CD4-positive, alpha-beta T cell (primary cell): ENCODE results near the gene SMTNL1. TPM values are rescaled to one million over a fixed set of nuclear protein-coding genes. Genes with fewer than 3 reads are reported as not detected.
A peak's percentile ranks its signal among the peaks of the same experiment; 100 is the strongest.

Experiments used
- ATAC-seq: fragments of 200-7000 bp; cut with Tn5 transposase; one replicate; pipeline ENCODE4 v1.10.0; 2022; ENCODE audit warnings: mild to moderate bottlenecking; ENCODE audit not compliant: poor library complexity
- CTCF ChIA-PET: fragments of 350-600 bp; sonication (Branson Sonifier 250); formaldehyde crosslinking; loops from one replicate; lab custom pipeline; 2021; ENCODE audit warnings: antibody characterized with exemption, inconsistent platforms; lab: Charles Lee
- POLR2A ChIA-PET: fragments of 350-600 bp; sonication (Branson Sonifier 250); formaldehyde crosslinking; loops from one replicate; lab custom pipeline; 2021; ENCODE audit warnings: antibody characterized with exemption, inconsistent platforms; lab: Charles Lee
- DNase-seq, 14 experiments: peaks; one replicate each; pipeline ENCODE4 v3.0.0-alpha.2; 2013 to 2020; ENCODE audit warnings: mixed read lengths in 2 of 14
- H3K27ac ChIP-seq, 2 donors: one replicate each; pipeline versions ENCODE4 v1.5.1 to v1.7.0; 2013; ENCODE audit warnings: low read length in 2 of 2, low read depth in 1 of 2, mild to moderate bottlenecking in 1 of 2
- H3K27me3 ChIP-seq, 2 experiments: 1 replicate in 1 of 2; 2 replicates in 1 of 2; pipeline versions ENCODE4 v1.6.1 to v1.7.0; 2013; ENCODE audit warnings: low read length in 2 of 2, control low read depth in 1 of 2, mild to moderate bottlenecking in 1 of 2, moderate library complexity in 1 of 2; ENCODE audit not compliant: insufficient read depth in 2 of 2, control insufficient read depth in 1 of 2
- H3K36me3 ChIP-seq: one replicate; pipeline ENCODE4 v1.6.1; 2013; ENCODE audit warnings: low read length, control low read depth; ENCODE audit not compliant: insufficient read depth
- H3K4me1 ChIP-seq: one replicate; pipeline ENCODE4 v1.6.1; 2013; ENCODE audit warnings: low read length, control low read depth; ENCODE audit not compliant: insufficient read depth
- H3K4me3 ChIP-seq: one replicate; pipeline ENCODE4 v1.5.1; 2013; ENCODE audit warnings: mild to moderate bottlenecking, low read length, moderate library complexity
- H3K9me3 ChIP-seq, 2 experiments: 1 replicate in 1 of 2; 2 replicates in 1 of 2; pipeline versions ENCODE4 v1.6.1 to v1.7.0; 2013; ENCODE audit warnings: low read length in 2 of 2, mild to moderate bottlenecking in 2 of 2, control low read depth in 1 of 2, moderate library complexity in 1 of 2; ENCODE audit not compliant: control insufficient read depth in 1 of 2, insufficient read depth in 1 of 2
- H3K27ac Mint-ChIP-seq: one replicate; pipeline ENCODE4 v1.8.0; 2020; ENCODE audit warnings: mixed read lengths
- H3K27me3 Mint-ChIP-seq: one replicate; pipeline ENCODE4 v1.8.0; 2021; ENCODE audit warnings: mixed read lengths
- H3K36me3 Mint-ChIP-seq: one replicate; pipeline ENCODE4 v1.8.0; 2021; ENCODE audit warnings: low read depth, mixed read lengths
- H3K4me1 Mint-ChIP-seq: one replicate; pipeline ENCODE4 v1.8.0; 2021; ENCODE audit warnings: low read depth, mixed read lengths
- H3K4me3 Mint-ChIP-seq: one replicate; pipeline ENCODE4 v1.8.0; 2020; ENCODE audit warnings: mild to moderate bottlenecking, mixed read lengths
- H3K9me3 Mint-ChIP-seq: one replicate; pipeline ENCODE4 v1.8.0; 2020; ENCODE audit warnings: mixed read lengths
- CTCF ChIP-seq: fragments of 200-600 bp; IDR thresholded peaks from one replicate; pipeline ENCODE4 v1.8.0; 2022; ENCODE audit warnings: antibody characterized with exemption, mild to moderate bottlenecking
- intact Hi-C, 2 experiments: fragments of 100-400 bp; cut with DNase I in 1 of 2; cut with micrococcal nuclease in 1 of 2; formaldehyde crosslinking; loops; one replicate each; pipeline versions ENCODE4 v1.15.1 to v1.9.0; 2023 to 2025; cut with DNase I, micrococcal nuclease
- total RNA-seq, 174 experiments: library from RNA in 2 of 174; stranded (reverse) in 2 of 174; gene quantifications; one replicate each; pipeline ENCODE4 v1.2.3 and lab custom pipeline; 2021 to 2026

SMTNL1 gene
- total RNA-seq, 2 experiments from 2014 or later: not detected

GRCh38 chr11:57549983-57550382 is 12.6 kb downstream of the SMTNL1 start:
- ChIA-PET CTCF (no interaction called here), POLR2A (no interaction called here)
- Histone ChIP-seq H3K9me3 (no peaks in the 10 kb centered on the region), H3K4me3 (no peak overlapping the region), H3K36me3 (peaks cover 71% of the 10 kb centered on the region), H3K4me1 (no peaks in the 10 kb centered on the region), H3K27ac (no peak overlapping the region), H3K27me3 (no peaks in the 10 kb centered on the region)
- Mint-ChIP-seq H3K4me1 (peaks cover under 1% of the 10 kb centered on the region), H3K27me3 (no peaks in the 10 kb centered on the region), H3K27ac (peak overlapping the region; percentile 49), H3K36me3 (peaks cover 75% of the 10 kb centered on the region), H3K4me3 (no peak overlapping the region), H3K9me3 (no peaks in the 10 kb centered on the region)
- DNase-seq (no peak), ATAC-seq (no peak)
- intact Hi-C loops: no loop called here
- no peak for TF ChIP-seq CTCF

- Histone ChIP-seq H3K27ac (no peak overlapping the region), H3K4me3 (no peak overlapping the region), H3K9me3 (no peaks in the 10 kb centered on the region), H3K27me3 (no peaks in the 10 kb centered on the region), H3K36me3 (peaks cover 87% of the 10 kb centered on the region), H3K4me1 (no peaks in the 10 kb centered on the region)
- H3K9me3 Mint-ChIP-seq: no peaks in the 10 kb centered on the region
- intact Hi-C loops: no loop called here
- no peak for DNase-seq
- H3K27me3 Mint-ChIP-seq: no peaks in the 10 kb centered on the region
- H3K4me1 Mint-ChIP-seq: peaks cover 6% of the 10 kb centered on the region
- H3K36me3 Mint-ChIP-seq: peaks cover 95% of the 10 kb centered on the region
- ChIA-PET POLR2A (no interaction called here), CTCF (interaction anchor here (2.4 kb wide), 1 partner anchor 16 kb away, joined by 5 read pairs; no protein-coding TSS in a partner anchor)
- H3K4me3 Mint-ChIP-seq: no peak overlapping the region
- H3K27ac Mint-ChIP-seq: no peak overlapping the region
- no peak for TF ChIP-seq CTCF
- no peak for ATAC-seq
These were observed 14.5 kb downstream of the SMTNL1 start for GRCh38 chr11:57551941-57552340.

GRCh38 chr11:57552479-57552878 is 15.1 kb downstream of the SMTNL1 start:
- no peak overlapping the region for H3K27ac Mint-ChIP-seq
- H3K4me3 Mint-ChIP-seq: no peak overlapping the region
- H3K9me3 Mint-ChIP-seq: no peaks in the 10 kb centered on the region
- CTCF ChIA-PET: interaction anchor here (2.4 kb wide), 1 partner anchor 16 kb away, joined by 5 read pairs; no protein-coding TSS in a partner anchor
- Histone ChIP-seq H3K36me3 (peaks cover 90% of the 10 kb centered on the region), H3K9me3 (no peaks in the 10 kb centered on the region), H3K4me1 (no peaks in the 10 kb centered on the region), H3K27me3 (no peaks in the 10 kb centered on the region), H3K27ac (no peak overlapping the region), H3K4me3 (no peak overlapping the region)
- intact Hi-C loops: no loop called here
- TF ChIP-seq CTCF: no peak
- H3K4me1 Mint-ChIP-seq: peaks cover 6% of the 10 kb centered on the region
- POLR2A ChIA-PET: no interaction called here
- H3K27me3 Mint-ChIP-seq: no peaks in the 10 kb centered on the region
- DNase-seq (no peak), ATAC-seq (no peak)
- peaks cover 96% of the 10 kb centered on the region for H3K36me3 Mint-ChIP-seq
